Stimulated activated CD8-positive, alpha-beta memory T cell treated with anti-CD3 and anti-CD28 coated beads, Interleukin-12 subunit alpha, Interleukin-12 subunit beta, amount 100 ng/mL, for 1 hour (primary cell): ENCODE measurements around the gene ATP13A1.

Experiments
- DNase-seq: peaks from one replicate; pipeline ENCODE4 v3.0.0-alpha.2; 2020; ENCODE audit warnings: low read depth

Gene ATP13A1

DNA sequence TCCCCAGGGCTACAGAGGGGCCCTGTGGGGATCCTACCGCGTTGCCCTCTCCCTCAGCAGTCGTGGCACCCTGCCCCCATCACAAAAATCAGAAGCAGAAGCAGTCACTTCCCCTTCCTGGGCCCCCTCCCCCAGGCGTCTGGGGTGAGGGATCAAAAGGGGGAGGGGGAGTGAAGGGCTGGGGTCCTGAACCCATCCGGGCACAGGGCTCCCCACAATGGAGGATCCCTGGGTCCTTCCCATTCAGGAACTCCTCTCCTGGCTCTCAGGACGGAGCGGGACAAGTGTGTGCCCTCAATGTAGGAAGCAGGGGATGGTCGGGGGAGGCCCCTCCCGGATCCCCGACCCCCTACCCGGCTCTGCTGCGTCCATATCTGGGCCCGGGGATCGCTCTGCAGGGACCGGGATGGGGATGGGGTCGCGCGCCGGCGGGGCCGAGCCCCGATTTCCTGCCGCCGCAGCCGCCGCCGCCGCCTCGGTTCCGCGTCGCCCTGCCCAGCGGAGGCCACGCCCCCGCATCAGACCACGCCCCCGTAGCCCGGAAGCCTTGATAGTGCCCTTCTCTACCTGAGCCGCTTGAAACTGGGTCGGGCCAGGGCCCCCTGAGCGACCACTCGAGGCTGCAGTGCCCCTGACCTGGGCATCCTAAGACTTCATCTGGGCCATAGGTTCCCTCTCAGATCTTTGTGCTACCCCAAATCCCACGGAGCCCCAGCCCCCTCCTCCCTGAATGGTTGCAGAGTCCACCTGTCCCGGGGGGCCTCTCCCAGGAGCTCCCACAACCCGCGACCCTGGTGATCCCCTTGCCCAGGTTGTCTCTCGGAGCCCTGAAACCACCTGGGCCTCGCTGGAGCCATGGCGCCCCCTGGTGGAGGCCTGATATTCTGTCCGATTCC is 20.1 kb downstream of the ATP13A1 start, which contains the start of gene GMIP:
TSS of gene GMIP (minus strand) at position 500 of the 896 bp plus-strand sequence. CDS start at position 372, 128 bp downstream.
- DNase-seq = peak; percentile 80

DNA sequence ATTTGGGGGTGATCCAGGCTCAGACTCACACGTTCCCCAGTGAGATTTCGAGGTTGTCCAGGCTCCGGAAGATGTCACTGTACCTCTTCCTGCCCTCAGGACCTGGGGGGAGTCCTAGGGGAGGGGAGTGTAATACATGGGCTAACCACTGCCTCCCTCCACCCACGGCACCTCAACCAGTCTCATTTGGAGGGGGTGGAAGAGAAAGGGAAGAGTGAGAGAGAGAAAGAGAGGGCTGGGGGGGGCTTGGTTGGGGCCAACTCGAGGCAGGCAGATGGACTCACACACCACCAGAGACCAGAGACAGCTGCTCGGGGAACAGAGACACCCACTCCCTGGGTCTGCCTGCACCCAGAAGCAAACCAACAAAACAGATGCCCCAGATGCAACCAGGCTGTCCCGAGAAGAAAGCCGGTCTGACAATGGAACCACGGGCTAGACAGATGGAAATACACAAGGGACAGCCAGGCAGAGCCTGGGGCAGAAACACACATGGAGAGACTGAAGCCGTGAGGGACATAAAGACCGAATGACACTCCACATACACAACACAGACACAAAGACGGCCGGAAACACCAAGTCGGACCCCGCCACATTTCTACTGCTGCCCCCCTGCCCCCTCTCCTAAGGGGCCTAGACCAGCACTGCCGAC is 20.8 kb downstream of the ATP13A1 start:
- DNase-seq = no peak

DNA sequence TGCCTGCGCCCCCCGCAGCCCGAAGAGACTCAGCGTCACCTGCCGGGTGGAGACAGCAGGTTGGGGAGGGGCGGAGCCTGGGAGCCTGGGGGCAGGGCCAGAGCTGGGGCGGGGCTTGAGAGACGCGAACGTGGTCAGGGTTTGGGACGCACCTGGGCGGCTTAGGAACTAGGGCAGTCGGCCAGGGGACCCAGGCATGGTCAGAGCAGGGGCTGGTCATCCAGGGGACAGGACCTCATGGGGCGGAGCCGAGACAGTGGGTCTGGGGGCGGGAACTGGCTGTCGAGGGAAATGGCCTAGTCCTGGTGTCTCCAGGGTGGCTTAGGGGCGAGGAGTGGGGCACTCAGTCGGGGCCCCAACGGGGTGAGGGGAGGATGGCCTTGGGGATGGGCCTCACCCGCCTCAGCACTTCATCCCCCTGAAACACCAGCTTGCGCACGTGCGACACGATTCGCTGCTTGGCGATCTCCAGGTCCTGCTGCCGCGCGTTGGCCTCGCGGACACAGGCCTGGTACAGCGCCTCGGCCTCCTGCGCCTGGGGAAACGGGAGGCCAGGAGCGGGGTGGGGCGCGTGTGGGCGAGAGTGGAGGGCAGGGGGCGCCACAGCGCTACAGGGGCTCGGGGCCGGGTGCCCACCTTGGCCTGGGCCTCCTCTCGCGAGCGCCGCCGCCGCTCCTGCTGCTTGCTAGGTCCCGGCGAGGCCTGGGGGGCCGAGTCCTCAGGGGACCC is 25.8 kb downstream of the ATP13A1 start:
- no peak for DNase-seq

DNA sequence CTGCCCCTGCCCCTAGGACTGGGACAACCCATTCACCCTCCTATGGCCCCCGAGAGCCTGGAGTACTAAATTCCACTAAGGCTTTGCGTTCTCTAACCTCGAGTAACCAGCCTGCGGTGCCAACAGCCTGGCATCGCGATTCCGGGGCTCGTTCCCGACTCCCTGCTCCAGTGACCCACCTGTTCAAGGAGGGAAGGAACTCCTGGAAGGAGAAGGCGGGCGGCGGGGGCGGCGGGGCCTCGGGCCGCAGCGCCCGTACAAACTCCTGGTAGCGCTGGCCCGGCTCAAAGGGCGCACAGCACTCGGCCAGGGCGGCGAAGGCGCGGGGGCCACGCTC is 26.3 kb downstream of the ATP13A1 start:
- DNase-seq = no peak

DNA sequence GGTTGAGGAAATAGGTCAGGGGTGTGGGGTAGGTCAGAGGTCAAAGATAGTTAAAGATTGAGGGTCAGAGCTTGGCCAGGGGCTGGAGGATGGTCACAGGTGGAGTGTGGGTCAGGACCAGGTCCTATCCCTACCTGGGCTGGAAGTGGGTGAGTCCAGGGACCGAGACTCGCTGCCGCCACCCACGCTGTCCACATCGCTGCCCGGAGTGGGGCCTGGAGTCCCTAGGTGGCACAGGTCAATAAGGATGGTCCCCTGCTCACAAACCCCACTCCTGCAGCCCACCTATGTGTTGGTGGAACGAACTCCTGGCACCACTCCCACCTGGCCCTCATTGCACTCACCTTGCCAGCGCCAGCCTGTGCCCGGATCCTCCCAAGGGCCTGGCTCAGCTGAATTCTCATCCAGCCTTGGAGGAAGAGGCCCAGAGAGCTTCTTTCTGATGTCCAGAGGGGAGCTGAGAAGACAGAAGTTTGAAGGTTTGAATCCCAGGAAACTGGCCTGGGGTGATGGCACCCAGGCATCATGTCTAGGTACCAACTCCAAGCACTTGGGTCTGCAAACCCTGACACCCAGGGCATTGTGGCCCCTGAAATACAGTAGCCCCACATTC is 26.8 kb downstream of the ATP13A1 start:
- no peak for DNase-seq

DNA sequence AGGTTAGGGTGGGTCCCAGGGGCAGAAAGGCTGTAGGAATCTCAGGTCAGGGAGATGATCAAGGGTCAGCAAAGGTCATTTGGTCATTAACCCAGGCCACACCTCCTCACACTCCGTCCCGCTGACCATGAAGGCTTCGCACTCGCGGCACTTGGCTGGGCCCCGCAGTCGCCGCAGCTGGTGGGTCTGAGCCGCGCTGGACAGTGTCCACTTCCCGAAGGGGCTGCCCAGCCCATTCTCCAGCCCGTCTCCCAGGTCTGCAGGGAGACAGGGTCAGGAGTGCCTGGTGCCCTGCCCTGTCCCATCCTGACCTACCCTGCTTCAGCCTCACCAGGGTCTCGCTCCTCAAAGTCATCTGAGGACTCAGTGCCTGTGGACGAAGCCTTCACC is 28.2 kb downstream of the ATP13A1 start:
- no peak for DNase-seq

DNA sequence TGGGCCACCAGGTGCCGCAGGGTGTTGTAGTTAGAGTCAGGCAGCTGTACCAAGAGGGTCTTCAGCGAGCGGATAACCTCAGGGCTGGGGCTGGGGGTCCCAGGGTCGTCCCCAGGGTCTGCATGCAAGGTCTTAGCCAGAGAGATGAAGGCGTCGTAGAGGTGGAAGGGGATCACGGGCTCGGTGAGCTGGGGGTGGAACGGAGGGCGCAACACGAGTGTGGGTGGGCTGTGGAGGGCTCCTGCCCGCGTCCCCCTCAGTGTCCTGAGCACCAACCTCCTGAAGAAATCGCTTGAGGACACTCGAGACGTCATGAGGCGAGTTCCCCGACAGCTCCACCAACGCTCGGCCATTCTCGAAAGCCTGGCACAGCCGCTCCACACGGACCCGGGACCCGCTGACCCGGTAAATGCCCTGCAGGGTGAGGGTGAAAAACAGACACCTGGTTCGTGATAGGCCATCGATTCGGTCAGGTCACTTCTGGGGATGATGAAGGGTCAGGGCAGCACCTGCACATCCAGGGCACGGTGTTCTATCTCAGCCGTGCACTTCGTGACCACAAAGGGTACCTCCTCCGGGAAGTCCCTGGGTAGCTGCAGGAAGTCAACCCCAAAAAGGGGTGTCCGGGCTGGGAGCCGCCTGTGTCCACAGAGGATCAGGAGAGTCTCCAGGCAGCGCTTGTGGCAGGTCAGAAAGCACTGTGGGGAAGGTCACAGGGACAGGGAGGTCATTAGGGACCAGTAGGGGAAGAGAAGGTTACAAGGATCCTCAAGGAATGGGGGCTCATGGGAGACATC is 28.8 kb downstream of the ATP13A1 start:
- no peak for DNase-seq

DNA sequence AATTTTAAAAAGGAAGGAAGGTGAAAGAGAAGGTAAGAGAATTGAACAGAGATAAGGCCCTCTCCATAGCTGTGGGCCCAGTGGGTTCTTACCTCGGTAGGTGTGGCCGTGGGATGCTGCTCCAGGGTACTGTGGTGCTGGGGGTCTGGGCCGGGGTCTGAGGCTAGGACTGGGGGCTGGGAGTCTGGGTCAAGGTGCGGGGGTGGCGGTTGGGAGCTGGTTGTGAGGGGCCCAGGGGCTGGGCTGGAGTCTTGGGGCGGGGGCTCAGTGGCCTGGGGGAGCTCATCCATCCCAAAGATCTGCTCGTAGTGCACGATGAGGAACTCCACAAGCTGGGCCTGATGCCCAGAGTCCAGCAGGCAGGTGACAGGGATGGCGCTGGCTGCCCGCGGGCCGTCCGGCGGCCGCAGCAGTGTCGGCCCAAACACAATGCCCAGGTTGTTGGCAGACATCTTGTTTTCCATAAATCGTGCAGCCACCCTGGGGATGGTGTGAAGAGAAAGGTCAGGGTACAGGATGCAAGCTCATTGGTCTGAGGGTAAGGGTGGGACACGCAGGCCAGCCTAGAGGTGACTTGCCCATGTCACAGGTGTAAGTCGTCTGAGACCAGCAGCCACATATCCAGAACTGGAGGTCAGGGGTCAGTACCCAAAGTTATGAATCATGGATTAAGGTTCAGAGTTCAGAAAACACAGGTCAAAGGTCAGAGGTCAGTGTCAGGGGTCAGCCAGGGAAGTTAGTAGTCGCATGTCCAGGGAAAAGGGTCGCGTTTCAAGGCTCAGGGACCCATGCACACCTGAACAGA is 29.6 kb downstream of the ATP13A1 start:
- no peak for DNase-seq

DNA sequence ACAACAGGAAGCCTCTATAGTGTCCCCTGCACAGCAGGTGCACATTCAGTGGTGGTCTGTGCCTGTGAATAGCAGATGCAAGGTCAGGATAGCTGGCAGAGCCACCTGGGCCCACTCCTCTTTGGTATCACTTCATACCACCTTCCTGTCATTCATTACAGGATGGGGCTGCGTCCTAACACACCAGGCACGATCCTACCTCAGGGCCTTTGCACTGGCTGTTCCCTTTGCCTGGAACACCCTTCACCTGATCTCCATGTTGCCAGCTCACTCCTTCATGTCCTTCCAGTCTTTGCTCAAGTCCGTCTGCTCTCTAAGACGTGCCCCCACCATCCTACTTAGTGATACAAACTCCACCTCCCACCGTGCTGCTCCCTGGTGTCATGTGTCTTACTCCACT is 30.8 kb downstream of the ATP13A1 start:
- no peak for DNase-seq

DNA sequence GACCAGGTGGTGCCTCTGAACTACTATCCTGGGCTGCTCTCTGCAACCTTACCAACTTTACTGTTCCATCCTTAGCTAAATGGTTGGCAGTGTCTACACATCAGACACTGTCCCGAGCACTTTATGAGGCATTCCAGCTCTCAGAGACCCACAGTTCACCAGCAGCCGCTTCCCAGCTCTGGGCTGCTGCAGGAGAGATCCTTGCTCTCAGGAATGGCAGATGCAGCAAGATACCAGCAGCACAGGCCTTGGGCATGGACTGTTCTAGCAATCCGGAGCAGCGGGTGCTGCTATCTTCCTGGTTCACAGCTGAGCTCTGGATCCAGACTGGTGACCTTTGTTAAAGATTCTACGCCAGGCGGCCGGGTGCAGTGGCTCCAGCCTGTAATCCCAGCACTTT is 32.1 kb downstream of the ATP13A1 start:
- DNase-seq = no peak

DNA sequence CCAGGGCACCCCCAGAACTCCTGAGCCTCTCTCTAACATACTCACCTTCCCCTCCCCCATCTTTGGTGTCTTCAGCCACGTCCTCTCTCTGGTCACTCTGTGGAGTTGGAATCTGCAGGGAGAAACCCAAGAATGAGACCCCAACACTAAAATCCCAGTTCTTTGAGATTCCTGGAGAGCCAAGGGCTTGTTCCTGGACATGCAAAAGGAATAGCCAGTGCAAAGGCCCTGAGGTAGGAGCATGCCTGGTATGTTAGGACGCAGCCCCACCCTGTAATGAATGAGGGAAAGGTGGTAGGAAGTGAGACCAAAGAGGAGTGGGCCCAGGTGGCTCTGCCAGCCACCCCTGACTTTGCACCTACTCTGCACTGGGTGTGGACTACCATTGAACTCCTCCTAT is 33.0 kb downstream of the ATP13A1 start:
- no peak for DNase-seq

DNA sequence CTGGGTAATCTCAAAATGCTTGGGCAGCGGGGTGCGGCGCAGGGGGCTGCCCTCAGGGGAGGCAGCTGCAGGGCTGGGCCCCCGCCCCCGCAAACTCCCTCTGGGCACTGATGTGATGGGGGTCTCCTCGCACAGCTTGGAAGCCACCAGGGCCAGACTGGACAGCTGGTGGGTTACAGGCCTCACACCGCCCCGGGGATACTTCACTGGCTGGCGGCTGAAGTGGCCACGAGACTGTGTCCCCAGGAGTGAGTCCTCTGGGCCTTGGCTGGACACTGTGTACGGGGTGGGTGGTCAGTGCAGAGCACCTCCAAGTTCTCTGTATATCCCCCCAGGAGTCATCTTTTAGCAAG is 33.4 kb downstream of the ATP13A1 start:
- no peak for DNase-seq

DNA sequence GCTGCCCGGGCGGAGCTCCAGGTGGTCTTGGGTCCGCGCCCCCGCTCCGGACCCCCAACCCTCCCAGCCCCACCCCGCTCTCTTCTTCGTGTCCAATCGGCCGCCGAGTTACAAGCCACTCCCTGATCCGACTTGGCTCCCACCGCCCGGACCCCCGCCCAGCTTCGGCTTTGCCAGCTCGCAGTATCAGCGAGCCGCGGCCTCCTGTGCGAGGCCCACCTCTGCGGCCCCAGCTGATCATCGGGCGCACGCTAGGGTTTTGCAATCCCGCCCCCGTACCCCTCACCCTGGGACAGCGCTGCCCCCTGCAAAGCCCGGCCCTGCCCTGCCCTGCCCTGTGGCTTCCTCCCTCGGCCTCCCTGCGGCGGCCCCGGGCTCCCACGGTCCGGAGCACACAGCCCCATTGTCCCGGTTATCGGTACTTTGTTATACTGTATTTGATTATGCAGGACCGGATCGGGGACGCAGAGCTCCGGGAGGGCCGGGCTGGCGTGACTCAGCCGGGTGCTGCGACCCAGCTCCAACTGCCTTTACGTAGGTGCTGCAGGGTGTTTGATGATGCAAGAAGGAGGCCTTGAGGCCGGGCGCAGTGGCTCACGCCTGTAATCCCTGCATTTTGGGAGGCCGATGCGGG is 34.9 kb downstream of the ATP13A1 start:
- DNase-seq = no peak

DNA sequence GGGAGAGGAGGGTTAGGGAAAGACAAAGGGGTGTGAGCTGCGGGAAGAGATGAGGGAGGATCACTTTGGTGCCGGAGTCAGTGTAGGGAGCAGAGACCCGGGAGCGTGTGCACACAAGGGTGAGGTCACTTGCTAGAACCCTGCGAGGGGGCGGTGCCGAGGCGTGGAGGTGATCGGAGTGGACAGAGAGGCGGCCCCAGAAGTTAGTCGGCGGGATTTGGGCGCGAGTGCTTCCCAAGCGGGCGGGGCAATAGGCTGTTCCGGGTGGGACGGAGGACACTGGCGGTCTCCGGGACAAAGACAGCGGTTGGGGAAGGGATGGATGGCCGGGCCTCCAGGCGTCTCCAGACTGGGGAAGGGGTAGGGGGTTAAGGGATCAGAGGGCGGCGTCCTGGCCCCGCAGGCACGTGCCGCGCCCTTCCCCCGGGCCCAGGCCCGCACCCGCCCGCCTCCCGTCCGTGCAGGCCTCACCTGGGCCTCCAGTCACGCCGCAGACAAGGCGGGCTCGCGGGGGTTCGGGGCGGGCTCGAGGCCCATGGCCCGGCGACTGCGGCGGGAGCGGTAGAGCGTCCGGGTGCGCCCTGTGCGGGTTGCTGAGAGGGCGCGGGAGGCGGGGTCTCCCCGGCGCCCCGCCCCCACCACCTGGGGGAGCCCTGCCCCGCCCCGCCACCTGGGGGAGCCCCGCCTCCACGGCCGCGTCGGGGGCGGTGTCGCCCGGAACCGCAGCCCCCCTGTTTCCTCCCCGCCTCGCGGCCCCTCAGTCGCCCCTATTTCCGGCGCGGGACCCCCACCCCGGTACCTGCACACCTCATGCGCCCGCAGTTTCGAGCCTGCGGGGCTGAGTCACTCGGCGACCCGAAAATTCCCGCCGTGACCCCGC is 35.6 kb downstream of the ATP13A1 start, which contains the start of gene LPAR2:
TSS of gene LPAR2 (minus strand) at position 600 of the 880 bp plus-strand sequence. CDS start 945 bp downstream, outside the sequence.
- DNase-seq = peak; percentile 57

DNA sequence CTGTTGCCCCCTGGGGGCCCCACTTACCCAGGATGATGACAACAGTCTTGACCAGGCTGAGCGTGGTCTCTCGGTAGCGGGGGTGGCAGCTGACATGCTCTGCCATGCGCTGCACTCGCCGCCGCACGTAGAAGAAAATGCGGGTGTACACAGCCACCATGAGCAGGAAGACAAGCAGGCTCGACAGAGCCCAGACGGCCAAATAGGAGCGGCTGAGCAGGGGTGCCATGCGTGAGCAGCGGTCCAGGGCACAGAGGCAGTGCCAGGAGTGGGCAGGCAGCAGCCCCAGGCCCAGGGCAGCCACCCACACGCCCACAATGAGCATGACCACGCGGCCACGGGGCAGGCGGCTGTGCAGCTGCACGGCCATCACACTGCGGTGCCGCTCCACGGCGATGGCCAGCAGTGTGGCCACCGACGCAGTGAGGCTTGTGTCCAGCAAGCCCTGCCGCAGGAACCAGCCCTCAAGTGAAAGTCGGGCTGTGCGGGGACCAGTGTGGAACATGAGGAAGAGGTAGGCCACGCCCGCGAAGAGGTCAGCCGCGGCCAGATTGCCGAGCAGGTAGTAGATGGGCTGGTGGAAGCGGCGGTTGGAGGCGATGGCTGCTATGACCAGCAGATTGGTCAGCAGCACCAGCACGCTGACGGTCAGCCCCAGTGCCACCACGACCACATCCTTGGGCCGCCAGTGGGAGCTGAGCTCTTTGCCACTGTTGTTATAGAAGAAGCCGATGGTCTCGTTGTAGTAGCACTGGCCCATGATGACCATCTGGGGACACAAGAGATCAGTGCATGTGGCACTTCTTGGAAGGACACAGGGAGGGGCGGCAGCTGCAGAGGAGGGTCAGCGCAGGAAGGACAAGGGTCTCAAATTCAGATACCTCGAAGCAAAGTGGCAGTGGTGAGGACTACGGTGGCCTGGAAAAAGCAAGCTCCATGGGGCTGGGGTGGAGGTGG is 36.7 kb downstream of the ATP13A1 start:
- no peak for DNase-seq

DNA sequence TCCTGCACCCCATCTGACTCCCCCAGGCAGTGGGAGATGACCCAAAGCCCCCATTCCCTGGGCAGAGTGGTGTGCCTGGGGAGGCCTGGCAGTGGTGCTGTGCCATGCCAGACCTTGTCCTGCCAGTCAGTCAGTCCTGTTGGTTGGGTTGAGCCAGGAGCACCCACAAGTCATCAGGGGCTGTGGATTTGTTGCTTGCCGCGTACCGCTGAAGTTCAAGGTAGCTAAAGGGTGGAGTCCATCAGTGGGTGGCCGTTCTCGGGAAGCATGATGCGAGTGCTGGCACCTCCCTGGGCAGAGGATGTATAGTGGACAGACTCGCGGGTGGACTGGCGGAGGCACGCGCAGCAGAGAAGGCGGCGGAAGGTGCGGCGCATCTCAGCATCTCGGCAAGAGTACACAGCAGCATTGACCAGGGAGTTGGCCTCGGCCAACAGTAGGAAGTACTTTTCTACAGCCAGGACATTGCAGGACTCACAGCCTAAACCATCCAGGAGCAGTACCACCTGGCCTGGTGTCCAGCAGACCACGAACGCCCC is 39.4 kb downstream of the ATP13A1 start:
- DNase-seq = no peak

DNA sequence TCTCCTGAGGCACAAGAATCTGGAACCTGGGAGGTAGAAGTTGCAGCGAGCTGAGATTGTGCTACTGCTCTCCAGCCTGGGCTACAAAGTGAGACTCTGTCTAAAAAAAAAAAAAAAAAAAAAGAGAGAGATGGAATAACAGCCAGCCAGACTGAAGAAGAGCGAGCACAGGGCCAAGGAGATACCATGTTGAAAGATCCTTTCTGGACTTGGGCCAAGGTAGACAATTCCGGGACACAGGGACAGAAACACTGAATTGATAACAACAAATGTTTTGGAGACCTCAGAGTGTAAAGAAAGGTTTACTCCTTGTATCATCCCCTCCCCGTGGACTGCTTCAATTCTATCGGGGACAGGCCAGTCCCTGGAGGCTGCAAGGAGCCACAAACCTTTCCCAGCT is 40.1 kb downstream of the ATP13A1 start:
- no peak for DNase-seq

DNA sequence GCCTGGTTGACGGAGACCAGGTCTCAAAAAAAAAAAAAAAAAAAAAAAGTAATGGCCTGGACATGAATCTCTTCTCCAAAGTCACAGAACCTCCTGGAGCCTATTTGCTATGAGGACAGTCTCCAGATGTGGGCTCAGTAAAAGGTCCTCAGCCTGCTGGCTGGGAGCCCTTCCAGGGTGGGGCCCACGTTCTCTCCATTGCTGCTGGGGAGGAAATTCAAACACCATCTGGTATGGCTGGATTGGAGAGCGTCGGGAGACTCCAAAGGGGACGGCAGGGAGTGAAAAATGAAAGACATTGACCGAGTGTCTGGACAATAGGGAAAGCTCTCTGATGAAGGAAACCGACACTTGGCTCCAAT is 43.6 kb downstream of the ATP13A1 start:
- DNase-seq = no peak
